Mesenchymal stem cell (in vitro differentiated cells and primary cell): Measurements from ENCODE around the gene RCAN2.

Source experiments
- DNase-seq: peaks from one replicate; pipeline ENCODE4 v3.0.0-alpha.2; 2013
- H2AFZ ChIP-seq: one replicate; pipeline ENCODE4 v1.6.1; 2013; ENCODE audit warnings: low read depth, mild to moderate bottlenecking, control low read depth, inconsistent platforms, low read length, moderate library complexity
- H2AK5ac ChIP-seq: 2 replicates; pipeline ENCODE4 v1.6.1; 2013; ENCODE audit warnings: low read length, moderate library complexity, mild to moderate bottlenecking, inconsistent platforms; ENCODE audit not compliant: severe bottlenecking
- H2BK120ac ChIP-seq: one replicate; pipeline ENCODE4 v1.6.1; 2013; ENCODE audit warnings: low read depth, mild to moderate bottlenecking, inconsistent platforms, low read length, moderate library complexity
- H2BK12ac ChIP-seq, 2 experiments: one replicate each; pipeline ENCODE4 v1.6.1; 2013; ENCODE audit warnings: inconsistent platforms in 2 of 2, low read length in 2 of 2, mild to moderate bottlenecking in 2 of 2, moderate library complexity in 2 of 2, control low read depth in 1 of 2
- H2BK15ac ChIP-seq: one replicate; pipeline ENCODE4 v1.6.1; 2013; ENCODE audit warnings: mild to moderate bottlenecking, low read depth, inconsistent platforms; ENCODE audit not compliant: poor library complexity, severe bottlenecking
- H2BK5ac ChIP-seq: 2 replicates; pipeline ENCODE4 v1.6.1; 2013; ENCODE audit warnings: low read depth, mild to moderate bottlenecking, low read length, control low read depth, inconsistent platforms; ENCODE audit not compliant: poor library complexity, severe bottlenecking
- H3K14ac ChIP-seq, 2 experiments: one replicate each; pipeline ENCODE4 v1.6.1; 2013; ENCODE audit warnings: inconsistent platforms in 2 of 2, low read length in 2 of 2, control low read depth in 1 of 2, mild to moderate bottlenecking in 1 of 2, moderate library complexity in 1 of 2
- H3K18ac ChIP-seq, 2 experiments: one replicate each; pipeline ENCODE4 v1.6.1; 2013; ENCODE audit warnings: inconsistent platforms in 2 of 2, low read length in 2 of 2, control low read depth in 1 of 2, low read depth in 1 of 2, mild to moderate bottlenecking in 1 of 2
- H3K23ac ChIP-seq, 2 experiments: one replicate each; pipeline ENCODE4 v1.6.1; 2013; ENCODE audit warnings: inconsistent platforms in 2 of 2, low read length in 2 of 2, mild to moderate bottlenecking in 2 of 2, moderate library complexity in 2 of 2, control low read depth in 1 of 2
- H3K27ac ChIP-seq: 2 replicates; pipeline ENCODE4 v1.5.1; 2013; ENCODE audit warnings: mild to moderate bottlenecking, moderate library complexity, low read length, control low read depth, inconsistent platforms; ENCODE audit not compliant: poor library complexity, severe bottlenecking
- H3K27me3 ChIP-seq, 2 experiments: 2 replicates each; pipeline versions ENCODE4 v1.6.1 to v1.7.0; 2013; ENCODE audit warnings: low read length in 2 of 2, mild to moderate bottlenecking in 2 of 2, moderate library complexity in 2 of 2, control low read depth in 1 of 2, inconsistent platforms in 1 of 2; ENCODE audit not compliant: control insufficient read depth in 1 of 2, insufficient read depth in 1 of 2
- H3K36me3 ChIP-seq, 2 experiments: 2 replicates each; pipeline versions ENCODE4 v1.6.1 to v1.7.0; 2013; ENCODE audit warnings: low read length in 2 of 2, control low read depth in 1 of 2, inconsistent platforms in 1 of 2, low read depth in 1 of 2, mild to moderate bottlenecking in 1 of 2; ENCODE audit not compliant: insufficient read depth in 2 of 2, control insufficient read depth in 1 of 2
- H3K4ac ChIP-seq, 2 experiments: one replicate each; pipeline ENCODE4 v1.6.1; 2013; ENCODE audit warnings: inconsistent platforms in 2 of 2, low read length in 2 of 2, mild to moderate bottlenecking in 2 of 2, moderate library complexity in 2 of 2, control low read depth in 1 of 2, low read depth in 1 of 2
- H3K4me1 ChIP-seq: 2 replicates; pipeline ENCODE4 v1.6.1; 2013; ENCODE audit warnings: low read depth, low read length, control low read depth; ENCODE audit not compliant: control insufficient read depth, insufficient read depth
- H3K4me2 ChIP-seq: 2 replicates; pipeline ENCODE4 v1.6.1; 2013; ENCODE audit warnings: low read length, mild to moderate bottlenecking, inconsistent platforms; ENCODE audit not compliant: poor library complexity, severe bottlenecking
- H3K4me3 ChIP-seq, 2 experiments: 2 replicates each; pipeline versions ENCODE4 v1.5.1 to v1.7.0; 2013; ENCODE audit warnings: low read length in 2 of 2, mild to moderate bottlenecking in 2 of 2, control low read depth in 1 of 2, low read depth in 1 of 2; ENCODE audit not compliant: insufficient read depth in 1 of 2
- H3K79me1 ChIP-seq: replicated peaks from 2 replicates; pipeline ENCODE4 v1.6.1; 2013; ENCODE audit warnings: mild to moderate bottlenecking, control low read depth, low read length, inconsistent platforms; ENCODE audit not compliant: poor library complexity, severe bottlenecking
- H3K9ac ChIP-seq: 2 replicates; pipeline ENCODE4 v1.7.0; 2013; ENCODE audit warnings: mild to moderate bottlenecking, low read length, moderate library complexity
- H3K9me3 ChIP-seq: 2 replicates; pipeline ENCODE4 v1.7.0; 2013; ENCODE audit warnings: mild to moderate bottlenecking, low read length; ENCODE audit not compliant: control insufficient read depth
- H4K8ac ChIP-seq: one replicate; pipeline ENCODE4 v1.6.1; 2013; ENCODE audit warnings: inconsistent platforms, mild to moderate bottlenecking, low read length, moderate library complexity
- H4K91ac ChIP-seq: one replicate; pipeline ENCODE4 v1.6.1; 2013; ENCODE audit warnings: mild to moderate bottlenecking, low read length, inconsistent platforms
- WGBS: methylation state at CpG from one replicate; pipeline ENCODE4 v1.1.7; 2013; ENCODE audit warnings: mixed read lengths; 5-methylcytosine and 5-hydroxymethylcytosine counted together

The RCAN2 gene

DNA sequence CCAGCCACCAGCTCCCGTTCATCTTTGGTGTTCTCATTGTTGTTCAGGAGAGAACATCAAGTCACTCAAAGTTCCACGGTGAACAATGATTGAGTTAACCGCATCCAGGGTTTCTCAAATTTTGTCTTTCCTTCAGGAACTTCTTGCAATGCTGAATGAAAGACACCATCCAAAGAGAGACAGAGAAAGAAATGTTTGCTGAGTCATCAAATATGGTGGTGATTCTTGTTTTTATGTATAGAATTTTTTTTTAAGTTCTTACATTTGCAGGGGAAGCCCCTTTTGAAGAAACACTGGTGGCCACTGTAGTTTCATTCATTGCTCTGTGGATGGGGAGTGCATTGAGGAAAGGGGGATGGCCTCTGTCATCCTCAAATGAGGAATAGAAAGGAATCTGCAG lies 258.1 kb downstream of the RCAN2 start:
- H2AFZ ChIP-seq, result no peak overlapping the region
- H3K4me1 ChIP-seq, result no peaks in the 10 kb centered on the region
- H3K4ac ChIP-seq, result no peak overlapping the region
- 71% methylated on average over 3 of the region's 3 CpGs for WGBS
- H4K8ac ChIP-seq, result no peak overlapping the region
- no peak overlapping the region for H3K4me2 ChIP-seq
- H4K91ac ChIP-seq, result no peak overlapping the region
- no peaks in the 10 kb centered on the region for H3K79me1 ChIP-seq
- no peaks in the 10 kb centered on the region for H3K36me3 ChIP-seq
- DNase-seq, result no peak
- no peaks in the 10 kb centered on the region for H3K9me3 ChIP-seq
- H2AK5ac ChIP-seq, result no peak overlapping the region
- no peak overlapping the region for H3K23ac ChIP-seq
- no peak overlapping the region for H3K18ac ChIP-seq
- H3K9ac ChIP-seq, result no peak overlapping the region
- no peak overlapping the region for H3K4me3 ChIP-seq
- H3K27me3 ChIP-seq, result no peaks in the 10 kb centered on the region
- no peak overlapping the region for H3K27ac ChIP-seq
- no peak overlapping the region for H3K14ac ChIP-seq
- no peak overlapping the region for H2BK12ac ChIP-seq
- no peak overlapping the region for H2BK5ac ChIP-seq
- H2BK15ac ChIP-seq, result no peak overlapping the region
- H2BK120ac ChIP-seq, result no peak overlapping the region

DNA sequence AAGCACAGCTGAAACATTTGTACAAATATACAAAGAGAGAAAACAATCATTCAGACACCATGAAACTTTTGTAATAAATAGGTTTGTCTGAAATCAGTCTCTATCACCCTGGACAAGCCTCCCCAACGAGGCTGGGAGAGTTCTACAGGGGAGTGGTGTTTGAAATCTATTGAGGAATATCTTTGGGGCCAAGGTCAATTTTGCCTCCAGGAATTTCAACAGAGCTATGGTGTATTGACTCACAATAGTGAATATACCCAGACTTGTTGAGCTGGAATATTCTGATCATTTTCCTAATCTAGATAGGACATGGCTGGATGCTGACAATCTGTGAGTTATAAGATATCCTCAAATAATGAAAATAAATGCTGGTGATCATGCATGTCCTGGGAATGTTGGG lies 269.0 kb downstream of the RCAN2 start:
- Histone ChIP-seq H2BK15ac (no peak overlapping the region), H3K4ac (no peak overlapping the region), H2BK5ac (no peak overlapping the region), H3K27ac (no peak overlapping the region), H3K9me3 (no peaks in the 10 kb centered on the region), H3K4me2 (no peak overlapping the region), H4K8ac (no peak overlapping the region), H3K18ac (no peak overlapping the region), H3K27me3 (no peaks in the 10 kb centered on the region), H2AK5ac (no peak overlapping the region), H3K79me1 (no peaks in the 10 kb centered on the region), H4K91ac (no peak overlapping the region), H3K23ac (no peak overlapping the region), H3K9ac (no peak overlapping the region), H2AFZ (no peak overlapping the region), H3K4me1 (no peaks in the 10 kb centered on the region), H3K4me3 (no peak overlapping the region), H3K36me3 (no peaks in the 10 kb centered on the region), H2BK120ac (no peak overlapping the region), H2BK12ac (no peak overlapping the region), H3K14ac (no peak overlapping the region)
- no peak for DNase-seq
- 25% methylated on average over 1 of the region's 1 CpG for WGBS

- Histone ChIP-seq H2AK5ac (no peak overlapping the region), H3K27me3 (no peaks in the 10 kb centered on the region), H3K4me2 (no peak overlapping the region), H3K27ac (no peak overlapping the region), H3K9me3 (no peaks in the 10 kb centered on the region), H2BK12ac (no peak overlapping the region), H3K23ac (no peak overlapping the region), H3K4me3 (no peak overlapping the region), H3K36me3 (no peaks in the 10 kb centered on the region), H3K18ac (no peak overlapping the region), H3K9ac (no peak overlapping the region), H4K8ac (no peak overlapping the region), H3K4ac (no peak overlapping the region), H3K79me1 (no peaks in the 10 kb centered on the region), H2BK120ac (no peak overlapping the region), H2BK5ac (no peak overlapping the region), H2BK15ac (no peak overlapping the region), H3K14ac (no peak overlapping the region), H4K91ac (no peak overlapping the region), H3K4me1 (no peaks in the 10 kb centered on the region), H2AFZ (no peak overlapping the region)
- DNase-seq, result peak; percentile 33
- WGBS, result 49% methylated on average over 4 of the region's 4 CpGs
Observed at GRCh38 chr6:46221222-46221793, 269.9 kb downstream of the RCAN2 start.

DNA sequence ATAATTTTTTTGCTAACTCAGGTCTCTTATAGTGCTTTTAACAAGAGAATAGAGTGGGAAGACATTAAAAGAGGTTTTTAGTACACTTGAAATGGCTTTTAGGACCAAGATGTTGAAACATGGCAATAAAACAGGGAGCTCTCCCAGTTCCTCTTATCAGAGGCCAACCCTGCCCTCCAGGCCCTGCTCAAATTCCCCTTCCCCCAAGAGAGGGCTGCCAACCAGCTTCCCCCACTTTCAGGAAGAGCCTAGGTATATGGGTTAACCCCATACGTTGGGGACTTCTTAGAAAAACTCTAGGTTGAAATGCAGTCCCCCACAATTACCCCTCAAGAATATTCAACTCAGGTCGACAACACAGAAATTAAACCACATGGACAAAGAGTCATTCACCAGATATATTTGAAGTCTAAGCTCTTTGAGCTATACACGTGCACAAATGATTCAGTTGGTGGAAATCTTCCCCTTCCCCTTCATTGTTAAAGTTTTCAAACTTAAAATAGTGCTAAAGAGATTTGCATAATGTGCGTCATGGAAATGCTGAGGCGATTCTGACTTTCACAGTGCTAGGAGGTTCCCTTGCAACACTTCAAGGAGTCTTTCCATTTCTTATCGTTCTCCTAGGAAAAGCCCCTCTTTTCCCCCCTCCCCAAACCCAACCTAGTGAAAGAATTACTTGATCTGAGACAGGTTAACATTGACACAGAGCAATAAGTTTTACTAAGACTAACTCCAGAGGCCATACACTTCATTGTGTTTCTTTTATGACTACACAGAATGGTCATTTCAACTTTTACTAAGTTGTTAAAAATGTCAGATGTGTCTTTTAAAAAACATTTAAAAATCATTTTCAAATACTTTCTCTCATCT lies 270.7 kb downstream of the RCAN2 start:
- peak overlapping the region; percentile 38 for H3K4me2 ChIP-seq
- no peak overlapping the region for H4K91ac ChIP-seq
- no peak overlapping the region for H3K23ac ChIP-seq
- no peak overlapping the region for H3K14ac ChIP-seq
- no peaks in the 10 kb centered on the region for H3K4me1 ChIP-seq
- H2BK15ac ChIP-seq, result no peak overlapping the region
- no peak overlapping the region for H2AK5ac ChIP-seq
- no peaks in the 10 kb centered on the region for H3K79me1 ChIP-seq
- no peak overlapping the region for H2BK5ac ChIP-seq
- no peak overlapping the region for H3K18ac ChIP-seq
- H2AFZ ChIP-seq, result no peak overlapping the region
- no peak overlapping the region for H3K9ac ChIP-seq
- DNase-seq, result no peak
- H3K27ac ChIP-seq, result no peak overlapping the region
- no peak overlapping the region for H2BK12ac ChIP-seq
- H3K27me3 ChIP-seq, result no peaks in the 10 kb centered on the region
- no peaks in the 10 kb centered on the region for H3K9me3 ChIP-seq
- no peak overlapping the region for H4K8ac ChIP-seq
- H3K4ac ChIP-seq, result no peak overlapping the region
- no peak overlapping the region for H2BK120ac ChIP-seq
- no peaks in the 10 kb centered on the region for H3K36me3 ChIP-seq
- WGBS, result 56% methylated on average over 6 of the region's 6 CpGs
- no peak overlapping the region for H3K4me3 ChIP-seq
